Measurements from ENCODE around the gene AADACL4.

DNA sequence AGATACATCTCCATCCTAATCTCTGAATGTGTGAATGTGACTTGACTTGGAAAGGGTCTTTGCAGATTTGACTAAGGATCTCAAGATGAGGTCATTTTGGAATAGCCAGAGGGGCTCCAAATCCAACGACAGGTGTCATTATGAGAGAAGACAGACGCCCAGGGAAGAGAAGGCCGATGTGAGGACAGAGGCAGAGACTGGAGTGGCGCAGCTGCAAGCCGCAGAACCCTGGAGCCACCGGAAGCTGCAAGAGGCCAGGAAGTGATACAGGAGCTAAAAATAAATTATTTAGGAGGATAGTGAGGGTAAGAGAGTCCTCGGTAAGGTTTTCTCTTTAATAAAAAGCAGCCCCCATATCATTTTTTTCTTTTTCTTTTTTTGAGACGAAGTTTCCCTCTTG lies 9.7 kb upstream of the AADACL4 start:
- TF ChIP-seq, protein P1, sequence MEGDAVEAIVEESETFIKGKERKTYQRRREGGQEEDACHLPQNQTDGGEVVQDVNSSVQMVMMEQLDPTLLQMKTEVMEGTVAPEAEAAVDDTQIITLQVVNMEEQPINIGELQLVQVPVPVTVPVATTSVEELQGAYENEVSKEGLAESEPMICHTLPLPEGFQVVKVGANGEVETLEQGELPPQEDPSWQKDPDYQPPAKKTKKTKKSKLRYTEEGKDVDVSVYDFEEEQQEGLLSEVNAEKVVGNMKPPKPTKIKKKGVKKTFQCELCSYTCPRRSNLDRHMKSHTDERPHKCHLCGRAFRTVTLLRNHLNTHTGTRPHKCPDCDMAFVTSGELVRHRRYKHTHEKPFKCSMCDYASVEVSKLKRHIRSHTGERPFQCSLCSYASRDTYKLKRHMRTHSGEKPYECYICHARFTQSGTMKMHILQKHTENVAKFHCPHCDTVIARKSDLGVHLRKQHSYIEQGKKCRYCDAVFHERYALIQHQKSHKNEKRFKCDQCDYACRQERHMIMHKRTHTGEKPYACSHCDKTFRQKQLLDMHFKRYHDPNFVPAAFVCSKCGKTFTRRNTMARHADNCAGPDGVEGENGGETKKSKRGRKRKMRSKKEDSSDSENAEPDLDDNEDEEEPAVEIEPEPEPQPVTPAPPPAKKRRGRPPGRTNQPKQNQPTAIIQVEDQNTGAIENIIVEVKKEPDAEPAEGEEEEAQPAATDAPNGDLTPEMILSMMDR (IDR thresholded peaks at IDR 0.05; ENCODE audit: low read depth, low read length) = no peak
- no peak for TF ChIP-seq EZH2phosphoT487 (IDR thresholded peaks at IDR 0.05; ENCODE audit: low read depth)

Measured in OCI-LY3 (cell line).